K562 (cell line): Measurements from ENCODE around the gene NECAB2. TPM values are rescaled to one million over a fixed set of nuclear protein-coding genes. Genes with fewer than 3 reads are reported as not detected.
A peak's percentile ranks its signal among the peaks of the same experiment; 100 is the strongest.

ENCODE experiments used
- ATAC-seq: fragments of 200-7000 bp; cut with Tn5 transposase; 3 replicates; pipeline ENCODE4 v1.9.1; 2020; ENCODE audit warnings: moderate library complexity
- Bru-seq: library from RNA; stranded (reverse); fragments of 400-500 nt; gene quantifications from one replicate; lab custom pipeline; 2021; lab: Mats Ljungman, UMichigan
- BruChase-seq, 2 experiments: library from RNA; stranded (reverse); fragments of 400-500 nt; gene quantifications; one replicate each; lab custom pipeline; 2021; lab: Mats Ljungman, UMichigan
- BruUV-seq: library from RNA; stranded (reverse); fragments of 400-500 nt; replicated peaks from 2 replicates; lab custom pipeline; 2021; lab: Mats Ljungman, UMichigan
- CTCF ChIA-PET: fragments of 300-600 bp; formaldehyde crosslinking; extraction: SDS; loops from one replicate; lab custom pipeline; 2021; ENCODE audit warnings: low intra/inter-chr PET ratio; lab: Yijun Ruan, JAX
- POLR2A ChIA-PET: fragments of 300-600, 350-650 bp; sonication (Branson Sonifier 250); formaldehyde crosslinking; extraction: SDS; loops from one replicate; lab custom pipeline; 2021; ENCODE audit warnings: antibody characterized with exemption, inconsistent platforms; lab: Yijun Ruan, JAX
- DNase-seq, 4 experiments: peaks; one replicate each; pipeline versions ENCODE4 v3.0.0 to v3.0.0-alpha.2; 2011 to 2018; ENCODE audit warnings: low spot score in 3 of 4, mixed read lengths in 3 of 4; ENCODE audit errors: extremely low read depth in 1 of 4
- FAIRE-seq: peaks from 2 replicates; lab custom pipeline; 2011; peaks lifted over from hg19 to GRCh38; lab: Jason Lieb, UNC
- H2AFZ ChIP-seq: 2 replicates; pipeline ENCODE4 v1.6.0; 2011; ENCODE audit warnings: low read depth, low read length, control low read depth, inconsistent platforms
- H3K27ac ChIP-seq: fragments of 200-600 bp; 3 replicates; pipeline ENCODE4 v1.8.0; 2011; ENCODE audit warnings: low read depth, mild to moderate bottlenecking, control low read depth, inconsistent platforms, low read length, moderate library complexity, mixed read lengths; ENCODE audit errors: extremely low read depth
- H3K27me3 ChIP-seq, 2 experiments: fragments of 300-600 bp in 1 of 2; 2 replicates in 1 of 2; 3 replicates in 1 of 2; pipeline versions ENCODE4 v1.6.0 to v1.8.0; 2011; ENCODE audit warnings: inconsistent platforms in 2 of 2, low read length in 2 of 2, mild to moderate bottlenecking in 1 of 2, mixed read lengths in 1 of 2, moderate library complexity in 1 of 2; ENCODE audit not compliant: control insufficient read depth in 2 of 2, insufficient read depth in 2 of 2
- H3K36me3 ChIP-seq: fragments of 300-600 bp; 3 replicates; pipeline ENCODE4 v1.8.0; 2011; ENCODE audit warnings: mild to moderate bottlenecking, low read length, inconsistent platforms; ENCODE audit not compliant: control insufficient read depth, insufficient read depth
- H3K4me1 ChIP-seq, 2 experiments: fragments of 200-600 bp in 1 of 2; replicated peaks in 1 of 2; 2 replicates in 1 of 2; 3 replicates in 1 of 2; pipeline versions ENCODE4 v1.5.1 to v1.8.0; 2011; ENCODE audit warnings: inconsistent platforms in 2 of 2, low read length in 2 of 2, mild to moderate bottlenecking in 1 of 2, mixed read lengths in 1 of 2, moderate library complexity in 1 of 2; ENCODE audit not compliant: control insufficient read depth in 2 of 2, insufficient read depth in 2 of 2
- H3K4me2 ChIP-seq: 2 replicates; pipeline ENCODE4 v1.6.1; 2011; ENCODE audit warnings: low read length, control low read depth, inconsistent platforms, mixed read lengths; ENCODE audit not compliant: insufficient read depth
- H3K4me3 ChIP-seq: fragments of 200-600 bp; sonication (generic), shearing (Covaris generic); 2 replicates; pipeline ENCODE4 v1.5.1; 2016; ENCODE audit warnings: control low read depth, inconsistent platforms
- H3K79me2 ChIP-seq: fragments of 200-600 bp; 3 replicates; pipeline ENCODE4 v1.8.0; 2011; ENCODE audit warnings: low read length, inconsistent platforms; ENCODE audit not compliant: control insufficient read depth, insufficient read depth
- H3K9ac ChIP-seq, 2 experiments: 2 replicates each; pipeline versions ENCODE4 v1.6.0 to v1.6.1; 2011; ENCODE audit warnings: low read depth in 2 of 2, low read length in 2 of 2, control low read depth in 1 of 2, inconsistent platforms in 1 of 2, mild to moderate bottlenecking in 1 of 2, mixed read lengths in 1 of 2; ENCODE audit not compliant: insufficient read depth in 1 of 2
- H3K9me1 ChIP-seq: one replicate; pipeline ENCODE4 v1.6.0; 2011; ENCODE audit warnings: inconsistent platforms, mild to moderate bottlenecking, low read length, moderate library complexity; ENCODE audit not compliant: control insufficient read depth, insufficient read depth
- H3K9me3 ChIP-seq: replicated peaks from 2 replicates; pipeline ENCODE4 v1.5.1; 2011; ENCODE audit warnings: low read depth, low read length, inconsistent platforms; ENCODE audit not compliant: control insufficient read depth, insufficient read depth
- H4K20me1 ChIP-seq: replicated peaks from 2 replicates; pipeline ENCODE4 v1.6.1; 2011; ENCODE audit warnings: low read length, inconsistent platforms, mixed read lengths; ENCODE audit not compliant: control insufficient read depth, insufficient read depth
- CEBPG ChIP-seq, 3 experiments: fragments of 200-800 bp in 1 of 3; sonication (Bioruptor generic) in 1 of 3; sonication (generic) in 1 of 3; formaldehyde crosslinking in 1 of 3; IDR thresholded peaks in 2 of 3; conservative IDR thresholded peaks in 1 of 3; 2 replicates each; pipeline versions ENCODE4 v1.6.1 to v1.8.0; 2016 to 2022; ENCODE audit warnings: missing compliant biosample characterization in 2 of 3, missing genetic modification characterization in 2 of 3, mild to moderate bottlenecking in 1 of 3, missing genetic modification reagents in 1 of 3
- GATAD2A ChIP-seq: fragments of 450-650 bp; IDR thresholded peaks from 2 replicates; pipeline ENCODE4 v1.6.1; 2017
- GATAD2B ChIP-seq: fragments of 450-650 bp; IDR thresholded peaks from 2 replicates; pipeline ENCODE4 v1.6.1; 2017; ENCODE audit warnings: mild to moderate bottlenecking, borderline replicate concordance
- KAT2B ChIP-seq: IDR thresholded peaks from one replicate; pipeline ENCODE4 v1.6.1; 2012; ENCODE audit warnings: low read depth, mild to moderate bottlenecking, control low read depth, inconsistent platforms, low read length, moderate library complexity
- MAZ ChIP-seq, 2 experiments: fragments of 450-650 bp in 1 of 2; sonication (generic) in 1 of 2; formaldehyde crosslinking; IDR thresholded peaks in 1 of 2; conservative IDR thresholded peaks in 1 of 2; 2 replicates each; pipeline versions ENCODE4 v1.4.0 to v1.5.0; 2020; ENCODE audit warnings: mild to moderate bottlenecking in 1 of 2, missing genetic modification reagents in 1 of 2
- MYNN ChIP-seq, 2 experiments: sonication (generic); formaldehyde crosslinking in 1 of 2; IDR thresholded peaks; 2 replicates each; pipeline versions ENCODE4 v1.5.0 to v1.6.1; 2016 to 2020; ENCODE audit warnings: antibody characterized with exemption in 1 of 2, missing genetic modification reagents in 1 of 2
- RAD21 ChIP-seq, 2 experiments: fragments of 250-450 bp in 1 of 2; fragments of 450-650 bp in 1 of 2; sonication (Bioruptor Pico) in 1 of 2; formaldehyde crosslinking in 1 of 2; IDR thresholded peaks in 1 of 2; conservative IDR thresholded peaks in 1 of 2; 2 replicates each; pipeline versions ENCODE4 v1.4.0 to v1.8.0; 2020 to 2022; ENCODE audit warnings: mild to moderate bottlenecking in 2 of 2, moderate library complexity in 1 of 2
- SNIP1 ChIP-seq: fragments of 450-650 bp; IDR thresholded peaks from 2 replicates; pipeline ENCODE4 v1.7.1; 2017; ENCODE audit warnings: low read depth, mild to moderate bottlenecking
- SNRNP70 ChIP-seq: fragments of 200-400 bp; formaldehyde crosslinking; optimal IDR thresholded peaks from 2 replicates; pipeline ENCODE3; 2017; ENCODE audit warnings: low read depth, low read length
- TEAD2 ChIP-seq: fragments of 450-650 bp; IDR thresholded peaks from 2 replicates; pipeline ENCODE4 v1.6.1; 2016; ENCODE audit warnings: missing genetic modification characterization, control low read depth, missing compliant biosample characterization
- THRAP3 ChIP-seq: fragments of 450-650 bp; IDR thresholded peaks from 2 replicates; pipeline ENCODE4 v1.6.1; 2016; ENCODE audit warnings: mild to moderate bottlenecking, inconsistent platforms, borderline replicate concordance
- ZNF121 ChIP-seq: sonication (generic); formaldehyde crosslinking; conservative IDR thresholded peaks from 2 replicates; pipeline ENCODE4 v1.8.0; 2022; ENCODE audit warnings: missing genetic modification reagents
- WGBS: fragments of 100-300 bp; shearing (Covaris generic); methylation state at CpG from one replicate; pipeline ENCODE4 v1.1.6; 2016; ENCODE audit warnings: low coverage, mixed read lengths; ENCODE audit not compliant: insufficient coverage; ENCODE audit errors: missing lambda C conversion rate; 5-methylcytosine and 5-hydroxymethylcytosine counted together
- in situ Hi-C: fragments of 300-500 bp; cut with MboI; formaldehyde crosslinking; loops from 4 replicates; pipeline ENCODE4 v1.15.0; 2018; ENCODE audit warnings: inconsistent platforms, mixed read lengths
- intact Hi-C: fragments of 100-400 bp; cut with micrococcal nuclease; formaldehyde crosslinking; loops from 2 replicates; pipeline ENCODE4 v1.14.2; 2022
- long read RNA-seq, 3 experiments: library from polyadenylated mRNA in 2 of 3; library from RNA in 1 of 3; unstranded in 2 of 3; stranded (forward) in 1 of 3; transcript quantifications; one replicate each; pipeline ENCODE4 v2.0.0, GENCODE V29; 2019 to 2022
- polyA minus RNA-seq, 3 experiments: library from RNA; depleted of rRNA, polyadenylated mRNA; stranded (reverse); fragments of >200 nt; gene quantifications; 2 replicates each; pipeline ENCODE4 v1.2.3, GENCODE V29; 2011
- polyA plus RNA-seq, 8 experiments: library from polyadenylated mRNA; depleted of rRNA in 4 of 8; stranded (reverse) in 5 of 8; unstranded in 3 of 8; fragments of >200 nt; fragmentation: Nextera tagmentation in 2 of 8; fragmentation: Illumina TruSeq in 1 of 8; extraction: Ambion mirVana in 2 of 8; extraction: Trizol in 1 of 8; gene quantifications; 2 replicates each; pipeline versions ENCODE4 v1.2.1 to v1.2.3, GENCODE V29; 2011 to 2014; ENCODE audit warnings: inconsistent platforms in 1 of 8, missing spikeins in 1 of 8
- total RNA-seq, 7 experiments: library from RNA; depleted of rRNA in 6 of 7; stranded (reverse); fragments of >200 nt in 6 of 7; fragmentation: Illumina TruSeq in 2 of 7; extraction: Trizol in 2 of 7; gene quantifications; 2 replicates each; pipeline versions ENCODE4 v1.2.1 to v1.2.3, GENCODE V29; 2011 to 2021; ENCODE audit warnings: low replicate concordance in 1 of 7
- TF ChIP-seq, protein P1 (sequence below), 2 experiments: fragments of 450-650 bp; IDR thresholded peaks; 2 replicates each; pipeline ENCODE4 v1.6.1; 2016
- TF ChIP-seq, protein P2 (sequence below): fragments of 200-800 bp; sonication (Bioruptor generic); IDR thresholded peaks from 2 replicates; pipeline ENCODE4 v1.6.1; 2017; ENCODE audit warnings: missing genetic modification characterization, missing compliant biosample characterization

NECAB2 gene
- total RNA-seq (2011; cell fraction: chromatin; rRNA removed; ENCODE audit: low replicate concordance) = 0.51 and 1.2 TPM in 2 replicates
- 0.39 and 0.83 TPM in 2 replicates for total RNA-seq (2011; cell fraction: nucleolus; rRNA removed)
- not detected in 2 replicates for total RNA-seq (2011; cell fraction: nucleoplasm; rRNA removed)
- total RNA-seq (2014; rRNA removed) = not detected in 2 replicates
- not detected in 2 replicates for total RNA-seq (2014; rRNA removed; fragmentation: Illumina TruSeq; extraction: Trizol)
- not detected in 2 replicates for total RNA-seq (2015; rRNA removed; fragmentation: Illumina TruSeq; extraction: Trizol)
- not detected in 2 replicates for total RNA-seq (2021)
- 0.09 and 0.28 TPM in 2 replicates for polyA plus RNA-seq (2011; rRNA removed)
- polyA plus RNA-seq (2011; cell fraction: cytosol; rRNA removed) = 0.07 and 0.16 TPM in 2 replicates
- 0.49 and 1.1 TPM in 2 replicates for polyA plus RNA-seq (2011; cell fraction: nucleus; rRNA removed)
- 0.05 and 0.28 TPM in 2 replicates for polyA plus RNA-seq (2012)
- polyA plus RNA-seq (2014; fragmentation: Illumina TruSeq; extraction: Trizol) = not detected in 2 replicates
- not detected for polyA plus RNA-seq (2014; fragmentation: Nextera tagmentation; extraction: Ambion mirVana)
- polyA plus RNA-seq (2014; rRNA removed) = 0.03 TPM in 1 of 2 replicates, not detected in the other
- polyA minus RNA-seq (2011; rRNA and poly(A)+ RNA removed) = not detected in 2 replicates
- polyA minus RNA-seq (2011; cell fraction: cytosol; rRNA and poly(A)+ RNA removed) = not detected in 2 replicates
- polyA minus RNA-seq (2011; cell fraction: nucleus; rRNA and poly(A)+ RNA removed) = 0.22 and 0.27 TPM in 2 replicates
- percentile 3 among the genes with signal in this experiment for Bru-seq, nascent RNA
- BruChase-seq, experiment 1, labeled RNA remaining after a 2-hour chase = percentile 8 among the genes with signal in this experiment
- percentile 6 among the genes with signal in this experiment for BruChase-seq, experiment 2, labeled RNA remaining after a 6-hour chase
- long read RNA-seq, experiment 1, partial matches to known transcripts = 0 of 1 reads
- long read RNA-seq, experiment 1, other reads (novel, unspliced or antisense) = 0 of 1 reads
- long read RNA-seq, experiment 2 = 0 reads
- long read RNA-seq, experiment 3 = 0 reads

DNA sequence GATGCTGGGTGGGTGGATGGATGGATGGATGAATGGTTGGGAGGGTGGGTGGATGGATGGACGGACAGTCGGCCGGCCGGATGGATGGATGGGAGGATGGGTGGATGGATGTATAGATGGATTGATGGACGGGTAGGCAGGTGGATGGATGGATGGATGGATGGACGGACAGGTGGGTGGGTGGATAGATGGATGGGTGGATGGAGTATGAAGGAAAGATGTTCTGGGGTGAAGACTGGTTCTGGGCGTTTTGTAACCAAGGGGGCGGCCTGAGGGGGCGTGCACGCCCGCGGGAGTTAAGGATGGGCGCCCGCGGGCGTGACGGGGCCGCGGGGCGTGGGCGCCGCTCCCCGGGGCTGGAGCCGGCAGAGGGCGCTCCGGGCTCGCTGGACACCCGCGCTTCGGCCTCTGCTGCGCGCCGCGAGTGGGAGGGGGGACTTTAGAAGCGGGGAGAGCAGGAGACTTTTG lies at the start of gene NECAB2:
NECAB2 (plus strand) TSS at position 407 of the 468 bp plus-strand sequence. CDS start 405 bp downstream, outside the sequence.
- DNase-seq (peak; percentile 78 to 98 (median 96)), FAIRE-seq (no peak), ATAC-seq (peak; percentile 91)
- Histone ChIP-seq H2AFZ (no peak within 1 kb of the TSS), H3K4me3 (peak within 1 kb of the TSS; percentile 33), H3K79me2 (no peaks in the 10 kb centered on the region), H3K9me3 (no peaks in the 10 kb centered on the region), H3K9ac (peak within 1 kb of the TSS in 1 of 2 experiments; percentile 80; a peak in 2 of 4 replicates), H3K9me1 (no peaks in the 10 kb centered on the region), H4K20me1 (peaks cover 7% of the 10 kb centered on the region; the same call in 1 of the 2 replicates), H3K27me3 (peaks cover 18 to 33% of the 10 kb centered on the region in 2 experiments; a peak in 3 of 5 replicates), H3K36me3 (no peaks in the 10 kb centered on the region), H3K27ac (no peak within 1 kb of the TSS), H3K4me2 (no peak within 1 kb of the TSS), H3K4me1 (peaks cover 0 to 31% of the 10 kb centered on the region in 2 experiments; a peak in 1 of 5 replicates)
- in situ Hi-C loops (no loop called here), intact Hi-C loops (loop anchor here (1.0 kb wide), 2 partner anchors 76 to 97 kb away; no protein-coding TSS in a partner anchor)
- ChIA-PET CTCF (interaction anchor here (0.6 to 3.5 kb wide), 8 partner anchors 60 to 1462 kb away, joined by 3 to 37 read pairs (median 4); no protein-coding TSS in a partner anchor), POLR2A (no interaction called here)
- no TSS peak for BruUV-seq
- 1% methylated on average over 35 of the region's 35 CpGs for WGBS
- TF ChIP-seq, protein P1, sequence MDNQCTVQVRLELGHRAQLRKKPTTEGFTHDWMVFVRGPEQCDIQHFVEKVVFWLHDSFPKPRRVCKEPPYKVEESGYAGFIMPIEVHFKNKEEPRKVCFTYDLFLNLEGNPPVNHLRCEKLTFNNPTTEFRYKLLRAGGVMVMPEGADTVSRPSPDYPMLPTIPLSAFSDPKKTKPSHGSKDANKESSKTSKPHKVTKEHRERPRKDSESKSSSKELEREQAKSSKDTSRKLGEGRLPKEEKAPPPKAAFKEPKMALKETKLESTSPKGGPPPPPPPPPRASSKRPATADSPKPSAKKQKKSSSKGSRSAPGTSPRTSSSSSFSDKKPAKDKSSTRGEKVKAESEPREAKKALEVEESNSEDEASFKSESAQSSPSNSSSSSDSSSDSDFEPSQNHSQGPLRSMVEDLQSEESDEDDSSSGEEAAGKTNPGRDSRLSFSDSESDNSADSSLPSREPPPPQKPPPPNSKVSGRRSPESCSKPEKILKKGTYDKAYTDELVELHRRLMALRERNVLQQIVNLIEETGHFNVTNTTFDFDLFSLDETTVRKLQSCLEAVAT (IDR thresholded peaks at IDR 0.05) = peak; percentile 44 to 49; a peak in 1 of 4 replicates
- TF ChIP-seq CEBPG (CRISPR knock-in tag; IDR thresholded peaks at IDR 0.05) (no peak), CEBPG (tag; conservative IDR thresholded peaks at IDR 0.05 in 1 of 2, IDR thresholded peaks at IDR 0.05 in 1 of 2) (no peak), SNIP1 (no peak), TEAD2 (no peak), GATAD2B (peak; percentile 56; the same call in 1 of the 2 replicates), MAZ (CRISPR knock-in tag; conservative IDR thresholded peaks at IDR 0.05 in 1 of 2, IDR thresholded peaks at IDR 0.05 in 1 of 2) (peak; percentile 63 to 85), THRAP3 (no peak), SNRNP70 (no peak), RAD21 (CRISPR knock-in tag; conservative IDR thresholded peaks at IDR 0.05 in 1 of 2, IDR thresholded peaks at IDR 0.05 in 1 of 2) (peak; percentile 86 to 90), ZNF121 (no peak), MYNN (IDR thresholded peaks at IDR 0.05) (no peak), MYNN (CRISPR knock-in tag; IDR thresholded peaks at IDR 0.05) (no peak), GATAD2A (0 out of 2 replicates have a peak, but pooled peaks have one; percentile 48), KAT2B (no peak)
- TF ChIP-seq, protein P2, sequence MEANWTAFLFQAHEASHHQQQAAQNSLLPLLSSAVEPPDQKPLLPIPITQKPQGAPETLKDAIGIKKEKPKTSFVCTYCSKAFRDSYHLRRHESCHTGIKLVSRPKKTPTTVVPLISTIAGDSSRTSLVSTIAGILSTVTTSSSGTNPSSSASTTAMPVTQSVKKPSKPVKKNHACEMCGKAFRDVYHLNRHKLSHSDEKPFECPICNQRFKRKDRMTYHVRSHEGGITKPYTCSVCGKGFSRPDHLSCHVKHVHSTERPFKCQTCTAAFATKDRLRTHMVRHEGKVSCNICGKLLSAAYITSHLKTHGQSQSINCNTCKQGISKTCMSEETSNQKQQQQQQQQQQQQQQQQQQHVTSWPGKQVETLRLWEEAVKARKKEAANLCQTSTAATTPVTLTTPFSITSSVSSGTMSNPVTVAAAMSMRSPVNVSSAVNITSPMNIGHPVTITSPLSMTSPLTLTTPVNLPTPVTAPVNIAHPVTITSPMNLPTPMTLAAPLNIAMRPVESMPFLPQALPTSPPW (CRISPR knock-in tag) = peak; percentile 83
